Caco-2 (cell line): ENCODE measurements around the gene BCL6B. TPM values are rescaled to one million over a fixed set of nuclear protein-coding genes. Genes with fewer than 3 reads are reported as not detected.

ENCODE experiments used
- BruUV-seq: library from RNA; stranded (reverse); fragments of 400-500 nt; replicated peaks from 2 replicates; lab custom pipeline; 2021; lab: Mats Ljungman, UMichigan
- CTCF ChIA-PET: fragments of 300-600 bp; sonication (Branson Sonifier 250); formaldehyde crosslinking; loops from one replicate; lab custom pipeline; 2022; ENCODE audit warnings: antibody characterized with exemption; lab: Charles Lee
- POLR2A ChIA-PET: fragments of 300-600 bp; sonication (Branson Sonifier 250); formaldehyde crosslinking; loops from one replicate; lab custom pipeline; 2022; ENCODE audit warnings: antibody characterized with exemption; lab: Charles Lee
- DNase-seq, 2 experiments: peaks; one replicate each; pipeline versions ENCODE4 v3.0.0 to v3.0.0-alpha.2; 2020 to 2022
- H3K27me3 ChIP-seq: replicated peaks from 2 replicates; pipeline ENCODE4 v1.6.0; 2011; ENCODE audit warnings: low read length; ENCODE audit not compliant: control insufficient read depth, insufficient read depth
- H3K36me3 ChIP-seq: 2 replicates; pipeline ENCODE4 v1.5.1; 2011; ENCODE audit warnings: low read length; ENCODE audit not compliant: control insufficient read depth, insufficient read depth
- H3K4me1 ChIP-seq: fragments of 250-450 bp; sonication (Bioruptor Pico); 2 replicates; pipeline ENCODE4 v1.5.1; 2020; ENCODE audit warnings: mild to moderate bottlenecking
- H3K4me3 ChIP-seq: 2 replicates; pipeline ENCODE4 v1.5.1; 2011; ENCODE audit warnings: low read depth, mild to moderate bottlenecking, control low read depth, low read length
- H3K9me3 ChIP-seq: fragments of 250-450 bp; sonication (Bioruptor Pico); 2 replicates; pipeline ENCODE4 v1.5.1; 2020; ENCODE audit warnings: mild to moderate bottlenecking, moderate library complexity
- H3K27ac Mint-ChIP-seq: one replicate; pipeline ENCODE4 v1.8.0; 2022; ENCODE audit warnings: mixed read lengths; ENCODE audit not compliant: unreplicated experiment
- H3K27me3 Mint-ChIP-seq: one replicate; pipeline ENCODE4 v1.8.0; 2022; ENCODE audit warnings: mixed read lengths; ENCODE audit not compliant: insufficient read depth, unreplicated experiment
- H3K36me3 Mint-ChIP-seq: one replicate; pipeline ENCODE4 v1.8.0; 2022; ENCODE audit warnings: mild to moderate bottlenecking, mixed read lengths; ENCODE audit not compliant: insufficient read depth, unreplicated experiment
- H3K4me1 Mint-ChIP-seq: one replicate; pipeline ENCODE4 v1.8.0; 2022; ENCODE audit warnings: low read depth, mixed read lengths; ENCODE audit not compliant: unreplicated experiment
- H3K4me3 Mint-ChIP-seq: one replicate; pipeline ENCODE4 v1.8.0; 2022; ENCODE audit warnings: mild to moderate bottlenecking, moderate library complexity, mixed read lengths; ENCODE audit not compliant: unreplicated experiment
- H3K9me3 Mint-ChIP-seq: one replicate; pipeline ENCODE4 v1.8.0; 2022; ENCODE audit warnings: mixed read lengths; ENCODE audit not compliant: unreplicated experiment
- CTCF ChIP-seq, 2 experiments: fragments of 200-600 bp in 1 of 2; IDR thresholded peaks; 1 replicate in 1 of 2; 2 replicates in 1 of 2; pipeline versions ENCODE4 v1.5.1 to v1.8.0; 2011 to 2022; ENCODE audit warnings: antibody characterized with exemption in 1 of 2, control low read depth in 1 of 2, inconsistent platforms in 1 of 2, low read depth in 1 of 2, low read length in 1 of 2, mild to moderate bottlenecking in 1 of 2, moderate library complexity in 1 of 2; ENCODE audit not compliant: insufficient read depth in 1 of 2, severe bottlenecking in 1 of 2, unreplicated experiment in 1 of 2
- intact Hi-C: fragments of 100-400 bp; cut with micrococcal nuclease; formaldehyde crosslinking; loops from one replicate; pipeline ENCODE4 v1.10.0; 2022; ENCODE audit not compliant: unreplicated experiment
- total RNA-seq: library from RNA; stranded (reverse); gene quantifications from 2 replicates; pipeline ENCODE4 v1.2.3, GENCODE V29; 2022

Gene BCL6B
- total RNA-seq, 1 experiment from 2014 or later: not detected

GRCh38 chr17:7043497-7044198, 20.8 kb downstream of the BCL6B start, which contains the start of gene SLC16A11:
SLC16A11 (minus strand) TSS chr17:7044092; CDS start chr17:7043513, 579 bp downstream.
- peak; percentile 41 to 56 for DNase-seq
- Mint-ChIP-seq H3K27ac (no peak within 1 kb of the TSS), H3K4me3 (no peak within 1 kb of the TSS), H3K36me3 (peaks cover 14% of the 10 kb centered on the region), H3K4me1 (peaks cover 7% of the 10 kb centered on the region), H3K27me3 (no peaks in the 10 kb centered on the region), H3K9me3 (no peaks in the 10 kb centered on the region)
- no peaks in the 10 kb centered on the region for H3K27me3 ChIP-seq
- ChIA-PET CTCF (no interaction called here), POLR2A (no interaction called here)
- no peak for TF ChIP-seq CTCF (IDR thresholded peaks at IDR 0.05; ENCODE audit: insufficient read depth in 1 of 2, low read depth in 1 of 2, low read length in 1 of 2, severe bottlenecking in 1 of 2, unreplicated experiment in 1 of 2)
- no peaks in the 10 kb centered on the region for H3K9me3 ChIP-seq
- peak within 1 kb of the TSS; percentile 38 for H3K4me3 ChIP-seq
- no peaks in the 10 kb centered on the region for H3K36me3 ChIP-seq
- no TSS peak for BruUV-seq
- peaks cover 8% of the 10 kb centered on the region; the same call in 1 of the 2 replicates for H3K4me1 ChIP-seq
- intact Hi-C loops: no loop called here

GRCh38 chr17:7045492-7046126, 22.8 kb downstream of the BCL6B start:
- H3K27ac Mint-ChIP-seq: peak overlapping the region; percentile 95

More at GRCh38 chr17:7045492-7046126, 22.8 kb downstream of the BCL6B start:
- Histone ChIP-seq H3K36me3 (no peaks in the 10 kb centered on the region), H3K27me3 (no peaks in the 10 kb centered on the region), H3K4me3 (peak overlapping the region; percentile 4; the same call in 1 of the 2 replicates), H3K9me3 (no peaks in the 10 kb centered on the region), H3K4me1 (peaks cover 8% of the 10 kb centered on the region; the same call in 1 of the 2 replicates)
- peak; percentile 54 to 55 for TF ChIP-seq CTCF (IDR thresholded peaks at IDR 0.05; ENCODE audit: insufficient read depth in 1 of 2, low read depth in 1 of 2, low read length in 1 of 2, severe bottlenecking in 1 of 2, unreplicated experiment in 1 of 2)
- no peaks in the 10 kb centered on the region for H3K27me3 Mint-ChIP-seq
- DNase-seq: peak in 1 of 2 experiments; percentile 56
- H3K4me1 Mint-ChIP-seq: peaks cover 7% of the 10 kb centered on the region
- BruUV-seq: no TSS peak
- peak overlapping the region; percentile 72 for H3K4me3 Mint-ChIP-seq
- intact Hi-C loops: loop anchor here (1.0 kb wide), 1 partner anchor 91 kb away; no protein-coding TSS in a partner anchor
- POLR2A ChIA-PET: interaction anchor here (1.0 to 1.3 kb wide), 3 partner anchors 10 to 169 kb away, joined by 3 to 8 read pairs (median 3); partner anchors contain the start of gene SLC16A13
- peaks cover 14% of the 10 kb centered on the region for H3K36me3 Mint-ChIP-seq
- no peaks in the 10 kb centered on the region for H3K9me3 Mint-ChIP-seq
- CTCF ChIA-PET: interaction anchor here (0.6 to 1.8 kb wide), 15 partner anchors 10 to 390 kb away, joined by 3 to 30 read pairs (median 4); partner anchors contain the start of genes ASGR2, SLC16A13 and TMEM102
